ENCODE measurements around the gene C13orf42. TPM values are rescaled to one million over a fixed set of nuclear protein-coding genes. Genes with fewer than 3 reads are reported as not detected.

The C13orf42 gene
- total RNA-seq, 4 donors from 2014 or later: not detected

DNA sequence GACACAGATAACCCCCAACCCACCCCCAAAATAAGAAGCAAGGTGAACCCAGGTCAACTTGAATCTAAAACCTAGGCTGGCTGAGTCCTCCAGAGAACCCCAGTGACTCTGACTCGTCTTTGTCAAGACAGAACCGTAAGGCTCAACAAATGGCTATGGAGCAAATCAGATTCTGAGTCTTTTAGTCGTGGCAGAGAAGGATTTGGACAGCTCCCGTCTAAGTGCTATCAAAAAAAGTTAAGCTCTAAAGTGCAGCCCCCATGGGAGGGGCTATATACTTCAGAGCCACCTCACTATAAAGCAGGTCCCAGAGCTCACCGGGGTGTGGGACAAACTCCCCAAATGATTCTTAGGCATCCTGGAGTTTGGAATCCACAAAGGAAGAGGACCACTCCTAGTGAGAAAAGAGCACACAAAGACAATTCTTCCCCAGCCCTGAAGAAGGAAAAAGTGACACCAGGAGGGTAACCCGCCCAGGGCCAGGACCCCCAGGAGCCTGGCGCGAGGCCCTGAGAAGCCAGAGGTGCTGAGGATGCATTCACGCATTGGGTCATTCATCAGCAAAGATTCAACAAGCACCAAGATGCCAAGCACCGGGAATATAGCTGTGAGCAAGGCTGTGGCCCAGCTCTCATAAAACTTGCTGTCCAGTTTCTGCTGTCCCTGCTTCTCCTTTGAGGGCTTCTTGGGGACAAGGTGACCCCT is 25.4 kb upstream of the C13orf42 start:
- DNase-seq: no peak
- Histone ChIP-seq H3K36me3 (no peaks in the 10 kb centered on the region), H3K27ac (no peak overlapping the region), H3K9me3 (no peaks in the 10 kb centered on the region), H3K4me1 (peaks cover 3 to 8% of the 10 kb centered on the region in 2 donors), H3K4me3 (replicated peaks in 1 of 3) (no peak overlapping the region), H3K27me3 (no peaks in the 10 kb centered on the region)
- intact Hi-C loops (cut with DNase I): no loop called here
- WGBS, 2 donors: 74 to 75% methylated on average over 8 to 10 of the region's 10 CpGs
- TF ChIP-seq, protein P1, sequence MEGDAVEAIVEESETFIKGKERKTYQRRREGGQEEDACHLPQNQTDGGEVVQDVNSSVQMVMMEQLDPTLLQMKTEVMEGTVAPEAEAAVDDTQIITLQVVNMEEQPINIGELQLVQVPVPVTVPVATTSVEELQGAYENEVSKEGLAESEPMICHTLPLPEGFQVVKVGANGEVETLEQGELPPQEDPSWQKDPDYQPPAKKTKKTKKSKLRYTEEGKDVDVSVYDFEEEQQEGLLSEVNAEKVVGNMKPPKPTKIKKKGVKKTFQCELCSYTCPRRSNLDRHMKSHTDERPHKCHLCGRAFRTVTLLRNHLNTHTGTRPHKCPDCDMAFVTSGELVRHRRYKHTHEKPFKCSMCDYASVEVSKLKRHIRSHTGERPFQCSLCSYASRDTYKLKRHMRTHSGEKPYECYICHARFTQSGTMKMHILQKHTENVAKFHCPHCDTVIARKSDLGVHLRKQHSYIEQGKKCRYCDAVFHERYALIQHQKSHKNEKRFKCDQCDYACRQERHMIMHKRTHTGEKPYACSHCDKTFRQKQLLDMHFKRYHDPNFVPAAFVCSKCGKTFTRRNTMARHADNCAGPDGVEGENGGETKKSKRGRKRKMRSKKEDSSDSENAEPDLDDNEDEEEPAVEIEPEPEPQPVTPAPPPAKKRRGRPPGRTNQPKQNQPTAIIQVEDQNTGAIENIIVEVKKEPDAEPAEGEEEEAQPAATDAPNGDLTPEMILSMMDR (IDR thresholded peaks at IDR 0.05): no peak
- no peak for TF ChIP-seq POLR2A (IDR thresholded peaks at IDR 0.05)

DNA sequence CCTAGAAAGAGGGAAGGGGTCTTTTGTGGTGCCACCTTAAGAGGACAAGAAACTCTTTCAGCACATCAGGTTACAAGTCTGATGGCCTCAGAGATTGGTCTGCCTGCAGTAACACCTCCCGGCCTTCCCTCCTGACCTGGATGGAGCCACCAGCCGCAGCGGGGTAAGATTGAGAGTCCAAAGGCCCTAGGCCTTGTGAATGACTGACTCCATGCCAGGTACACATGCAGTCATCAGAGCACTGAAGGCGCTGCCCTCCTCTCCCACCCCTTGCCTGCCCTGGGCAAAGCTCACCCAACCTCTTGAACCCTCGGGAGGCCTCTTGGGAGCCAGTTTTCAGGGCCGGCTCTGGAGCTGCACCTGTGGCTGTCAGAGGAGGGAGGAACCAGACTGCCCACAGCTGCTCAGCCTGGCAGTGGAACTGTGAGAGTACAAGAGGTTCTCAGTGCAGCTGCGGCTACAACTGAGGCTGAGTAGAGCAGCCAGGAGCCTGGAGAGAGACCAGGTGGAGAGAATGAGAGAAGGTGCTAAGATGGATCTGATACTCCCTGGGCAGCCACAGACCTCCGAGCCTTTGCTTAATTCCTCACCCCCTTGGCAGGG is 23.8 kb upstream of the C13orf42 start:
- intact Hi-C loops (cut with DNase I): loop anchor here (5.0 kb wide), 1 partner anchor 152 kb away; no protein-coding TSS in a partner anchor
- no peak for DNase-seq
- 76 to 92% methylated on average over 6 of the region's 8 CpGs for WGBS, 2 donors
- Histone ChIP-seq H3K4me1 (peaks cover 0 to 4% of the 10 kb centered on the region in 2 donors), H3K36me3 (no peaks in the 10 kb centered on the region), H3K4me3 (replicated peaks in 1 of 3) (no peak overlapping the region), H3K9me3 (no peaks in the 10 kb centered on the region), H3K27ac (no peak overlapping the region), H3K27me3 (no peaks in the 10 kb centered on the region)
- no peak for TF ChIP-seq POLR2A (IDR thresholded peaks at IDR 0.05)
- TF ChIP-seq, protein P1 (IDR thresholded peaks at IDR 0.05): no peak

DNA sequence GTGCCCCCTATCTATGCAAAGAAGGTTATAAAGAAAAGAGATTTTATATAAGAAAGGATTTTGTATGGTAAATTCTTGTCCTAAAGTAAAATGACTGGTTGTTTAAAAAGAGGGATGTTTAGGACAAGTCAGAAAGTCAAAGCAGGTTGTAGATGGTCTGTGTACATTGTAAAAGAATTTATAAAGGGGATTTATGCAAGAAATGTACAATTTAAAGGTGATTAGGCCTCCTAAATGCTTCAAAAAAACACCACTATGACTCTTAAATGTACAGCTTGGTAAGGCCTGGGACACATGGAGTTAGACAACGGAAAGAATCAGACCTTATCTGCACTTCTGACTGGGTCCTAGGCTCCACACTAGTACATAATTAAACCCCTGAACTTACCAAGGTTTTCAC is 19.3 kb upstream of the C13orf42 start:
- Histone ChIP-seq H3K4me3 (replicated peaks in 1 of 3) (no peak overlapping the region), H3K27ac (no peak overlapping the region), H3K4me1 (no peaks in the 10 kb centered on the region), H3K9me3 (no peaks in the 10 kb centered on the region), H3K27me3 (no peaks in the 10 kb centered on the region), H3K36me3 (no peaks in the 10 kb centered on the region)
- intact Hi-C loops (cut with DNase I): loop anchor here (5.0 kb wide), 1 partner anchor 157 kb away; no protein-coding TSS in a partner anchor
- WGBS, 2 donors: 95% methylated on average over 1 of the region's 1 CpG
- DNase-seq: no peak
- TF ChIP-seq POLR2A (IDR thresholded peaks at IDR 0.05): no peak
- TF ChIP-seq, protein P1 (IDR thresholded peaks at IDR 0.05): no peak

DNA sequence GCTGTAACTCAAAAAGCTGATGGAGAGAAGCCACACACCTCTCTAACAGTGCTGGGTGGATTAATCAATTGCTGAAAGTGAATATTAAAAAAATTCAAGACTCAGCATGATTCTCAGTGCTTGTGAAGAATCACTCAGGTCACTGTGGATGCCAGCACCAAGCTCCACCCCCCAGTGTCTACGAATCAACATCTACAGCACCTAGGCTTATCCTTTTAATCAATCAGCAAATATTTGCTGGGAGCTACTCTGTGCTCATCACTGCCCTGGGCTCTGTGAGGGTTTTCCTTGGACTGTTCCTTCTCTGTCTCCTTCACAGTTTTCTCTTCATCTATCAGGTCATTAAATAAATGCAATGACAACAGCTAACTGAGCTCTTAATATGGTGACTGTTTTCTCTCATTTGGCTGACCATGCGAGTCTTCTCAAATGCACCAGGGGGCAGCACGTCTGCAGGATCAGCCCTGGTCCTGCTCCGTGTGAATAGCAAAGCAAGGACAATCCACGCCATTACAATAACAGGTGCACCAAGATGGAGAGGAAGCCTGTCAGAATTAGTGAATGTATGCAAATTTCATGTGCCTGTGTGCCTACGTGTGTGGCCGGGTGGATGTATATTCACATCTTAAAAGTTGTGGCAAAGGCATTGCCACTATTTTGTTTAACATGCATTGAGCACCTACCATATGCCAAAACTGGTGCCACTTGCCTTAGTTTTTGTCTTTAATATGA is 14.6 kb upstream of the C13orf42 start:
- TF ChIP-seq, protein P1 (IDR thresholded peaks at IDR 0.05): peak; percentile 33 to 84 (median 67)
- TF ChIP-seq POLR2A (IDR thresholded peaks at IDR 0.05): no peak
- Histone ChIP-seq H3K4me3 (replicated peaks in 1 of 3) (no peak overlapping the region), H3K36me3 (no peaks in the 10 kb centered on the region), H3K27ac (no peak overlapping the region), H3K27me3 (no peaks in the 10 kb centered on the region), H3K9me3 (no peaks in the 10 kb centered on the region), H3K4me1 (no peaks in the 10 kb centered on the region)
- peak; percentile 54 to 68 for DNase-seq
- 18 to 20% methylated on average over 7 of the region's 7 CpGs for WGBS, 2 donors
- intact Hi-C loops (cut with DNase I): no loop called here
